K562 (cell line): ENCODE results near the gene PHOSPHO1. TPM values are rescaled to one million over a fixed set of nuclear protein-coding genes. Genes with fewer than 3 reads are reported as not detected.

Experiments
- ATAC-seq: fragments of 200-7000 bp; cut with Tn5 transposase; 3 replicates; pipeline ENCODE4 v1.9.1; 2020; ENCODE audit warnings: moderate library complexity
- BruUV-seq: library from RNA; stranded (reverse); fragments of 400-500 nt; replicated peaks from 2 replicates; lab custom pipeline; 2021; lab: Mats Ljungman, UMichigan
- CTCF ChIA-PET: fragments of 300-600 bp; formaldehyde crosslinking; extraction: SDS; loops from one replicate; lab custom pipeline; 2021; ENCODE audit warnings: low intra/inter-chr PET ratio; lab: Yijun Ruan, JAX
- POLR2A ChIA-PET: fragments of 300-600, 350-650 bp; sonication (Branson Sonifier 250); formaldehyde crosslinking; extraction: SDS; loops from one replicate; lab custom pipeline; 2021; ENCODE audit warnings: antibody characterized with exemption, inconsistent platforms; lab: Yijun Ruan, JAX
- DNase-seq, 4 experiments: peaks; one replicate each; pipeline versions ENCODE4 v3.0.0 to v3.0.0-alpha.2; 2011 to 2018; ENCODE audit warnings: low spot score in 3 of 4, mixed read lengths in 3 of 4; ENCODE audit errors: extremely low read depth in 1 of 4
- FAIRE-seq: peaks from 2 replicates; lab custom pipeline; 2011; peaks lifted over from hg19 to GRCh38; lab: Jason Lieb, UNC
- H2AFZ ChIP-seq: 2 replicates; pipeline ENCODE4 v1.6.0; 2011; ENCODE audit warnings: low read depth, low read length, control low read depth, inconsistent platforms
- H3K27ac ChIP-seq: fragments of 200-600 bp; 3 replicates; pipeline ENCODE4 v1.8.0; 2011; ENCODE audit warnings: low read depth, mild to moderate bottlenecking, control low read depth, inconsistent platforms, low read length, moderate library complexity, mixed read lengths; ENCODE audit errors: extremely low read depth
- H3K27me3 ChIP-seq, 2 experiments: fragments of 300-600 bp in 1 of 2; 2 replicates in 1 of 2; 3 replicates in 1 of 2; pipeline versions ENCODE4 v1.6.0 to v1.8.0; 2011; ENCODE audit warnings: inconsistent platforms in 2 of 2, low read length in 2 of 2, mild to moderate bottlenecking in 1 of 2, mixed read lengths in 1 of 2, moderate library complexity in 1 of 2; ENCODE audit not compliant: control insufficient read depth in 2 of 2, insufficient read depth in 2 of 2
- H3K36me3 ChIP-seq: fragments of 300-600 bp; 3 replicates; pipeline ENCODE4 v1.8.0; 2011; ENCODE audit warnings: mild to moderate bottlenecking, low read length, inconsistent platforms; ENCODE audit not compliant: control insufficient read depth, insufficient read depth
- H3K4me1 ChIP-seq, 2 experiments: fragments of 200-600 bp in 1 of 2; replicated peaks in 1 of 2; 2 replicates in 1 of 2; 3 replicates in 1 of 2; pipeline versions ENCODE4 v1.5.1 to v1.8.0; 2011; ENCODE audit warnings: inconsistent platforms in 2 of 2, low read length in 2 of 2, mild to moderate bottlenecking in 1 of 2, mixed read lengths in 1 of 2, moderate library complexity in 1 of 2; ENCODE audit not compliant: control insufficient read depth in 2 of 2, insufficient read depth in 2 of 2
- H3K4me2 ChIP-seq: 2 replicates; pipeline ENCODE4 v1.6.1; 2011; ENCODE audit warnings: low read length, control low read depth, inconsistent platforms, mixed read lengths; ENCODE audit not compliant: insufficient read depth
- H3K4me3 ChIP-seq: fragments of 200-600 bp; sonication (generic), shearing (Covaris generic); 2 replicates; pipeline ENCODE4 v1.5.1; 2016; ENCODE audit warnings: control low read depth, inconsistent platforms
- H3K79me2 ChIP-seq: fragments of 200-600 bp; 3 replicates; pipeline ENCODE4 v1.8.0; 2011; ENCODE audit warnings: low read length, inconsistent platforms; ENCODE audit not compliant: control insufficient read depth, insufficient read depth
- H3K9ac ChIP-seq, 2 experiments: 2 replicates each; pipeline versions ENCODE4 v1.6.0 to v1.6.1; 2011; ENCODE audit warnings: low read depth in 2 of 2, low read length in 2 of 2, control low read depth in 1 of 2, inconsistent platforms in 1 of 2, mild to moderate bottlenecking in 1 of 2, mixed read lengths in 1 of 2; ENCODE audit not compliant: insufficient read depth in 1 of 2
- H3K9me1 ChIP-seq: one replicate; pipeline ENCODE4 v1.6.0; 2011; ENCODE audit warnings: inconsistent platforms, mild to moderate bottlenecking, low read length, moderate library complexity; ENCODE audit not compliant: control insufficient read depth, insufficient read depth
- H3K9me3 ChIP-seq: replicated peaks from 2 replicates; pipeline ENCODE4 v1.5.1; 2011; ENCODE audit warnings: low read depth, low read length, inconsistent platforms; ENCODE audit not compliant: control insufficient read depth, insufficient read depth
- H4K20me1 ChIP-seq: replicated peaks from 2 replicates; pipeline ENCODE4 v1.6.1; 2011; ENCODE audit warnings: low read length, inconsistent platforms, mixed read lengths; ENCODE audit not compliant: control insufficient read depth, insufficient read depth
- CAMTA2 ChIP-seq: fragments of 250-450 bp; sonication (Bioruptor Pico); conservative IDR thresholded peaks from 2 replicates; pipeline ENCODE4 v1.5.1; 2022
- EP400 ChIP-seq: fragments of 450-650 bp; IDR thresholded peaks from 2 replicates; pipeline ENCODE4 v1.6.1; 2017; ENCODE audit warnings: antibody characterized with exemption, mild to moderate bottlenecking, moderate library complexity
- HNRNPUL1 ChIP-seq: fragments of 200-400 bp; formaldehyde crosslinking; IDR thresholded peaks from 2 replicates; pipeline ENCODE4 v1.6.1; 2017; ENCODE audit warnings: low read length
- NCOA1 ChIP-seq: fragments of 450-650 bp; IDR thresholded peaks from 2 replicates; pipeline ENCODE4 v1.6.1; 2016; ENCODE audit warnings: low read depth
- OTX1 ChIP-seq: fragments of 450-650 bp; formaldehyde crosslinking; IDR thresholded peaks from 2 replicates; pipeline ENCODE4 v1.4.0; 2022; ENCODE audit warnings: mild to moderate bottlenecking
- SLC30A9 ChIP-seq: fragments of 250-450 bp; sonication (Bioruptor Pico); IDR thresholded peaks from 2 replicates; pipeline ENCODE4 v1.8.0; 2022; ENCODE audit warnings: mild to moderate bottlenecking, moderate library complexity
- TAF9B ChIP-seq: fragments of 450-650 bp; IDR thresholded peaks from 2 replicates; pipeline ENCODE4 v1.6.1; 2018; ENCODE audit warnings: mild to moderate bottlenecking; ENCODE audit not compliant: partially characterized antibody
- ZBTB8A ChIP-seq: fragments of 450-650 bp; IDR thresholded peaks from 2 replicates; pipeline ENCODE4 v1.6.1; 2018; ENCODE audit warnings: mild to moderate bottlenecking, moderate library complexity; ENCODE audit not compliant: partially characterized antibody
- ZNF444 ChIP-seq: fragments of 250-450 bp; sonication (Bioruptor Pico); IDR thresholded peaks from 2 replicates; pipeline ENCODE4 v1.4.0; 2020; ENCODE audit warnings: mild to moderate bottlenecking, moderate library complexity
- ZNF75A ChIP-seq: fragments of 450-650 bp; formaldehyde crosslinking; IDR thresholded peaks from 2 replicates; pipeline ENCODE4 v1.4.0; 2020; ENCODE audit warnings: mild to moderate bottlenecking
- ZNF77 ChIP-seq: fragments of 250-450 bp; sonication (Bioruptor Pico); IDR thresholded peaks from 2 replicates; pipeline ENCODE4 v1.5.0; 2020
- ZNF830 ChIP-seq: fragments of 250-450 bp; sonication (Bioruptor Pico); IDR thresholded peaks from 2 replicates; pipeline ENCODE4 v1.5.0; 2021; ENCODE audit warnings: mild to moderate bottlenecking
- WGBS: fragments of 100-300 bp; shearing (Covaris generic); methylation state at CpG from one replicate; pipeline ENCODE4 v1.1.6; 2016; ENCODE audit warnings: low coverage, mixed read lengths; ENCODE audit not compliant: insufficient coverage; ENCODE audit errors: missing lambda C conversion rate; 5-methylcytosine and 5-hydroxymethylcytosine counted together
- in situ Hi-C: fragments of 300-500 bp; cut with MboI; formaldehyde crosslinking; loops from 4 replicates; pipeline ENCODE4 v1.15.0; 2018; ENCODE audit warnings: inconsistent platforms, mixed read lengths
- intact Hi-C: fragments of 100-400 bp; cut with micrococcal nuclease; formaldehyde crosslinking; loops from 2 replicates; pipeline ENCODE4 v1.14.2; 2022
- polyA plus RNA-seq, 8 experiments: library from polyadenylated mRNA; depleted of rRNA in 4 of 8; stranded (reverse) in 5 of 8; unstranded in 3 of 8; fragments of >200 nt; fragmentation: Nextera tagmentation in 2 of 8; fragmentation: Illumina TruSeq in 1 of 8; extraction: Ambion mirVana in 2 of 8; extraction: Trizol in 1 of 8; gene quantifications; 2 replicates each; pipeline versions ENCODE4 v1.2.1 to v1.2.3, GENCODE V29; 2011 to 2014; ENCODE audit warnings: inconsistent platforms in 1 of 8, missing spikeins in 1 of 8
- total RNA-seq, 7 experiments: library from RNA; depleted of rRNA in 6 of 7; stranded (reverse); fragments of >200 nt in 6 of 7; fragmentation: Illumina TruSeq in 2 of 7; extraction: Trizol in 2 of 7; gene quantifications; 2 replicates each; pipeline versions ENCODE4 v1.2.1 to v1.2.3, GENCODE V29; 2011 to 2021; ENCODE audit warnings: low replicate concordance in 1 of 7
- TF ChIP-seq, protein P1 (sequence below): fragments of 450-650 bp; formaldehyde crosslinking; IDR thresholded peaks from 2 replicates; pipeline ENCODE4 v1.4.0; 2020; ENCODE audit warnings: mild to moderate bottlenecking, mixed read lengths
- TF ChIP-seq, protein P2 (sequence below), 2 experiments: fragments of 450-650 bp in 1 of 2; sonication (generic) in 1 of 2; formaldehyde crosslinking in 1 of 2; IDR thresholded peaks; 2 replicates each; pipeline versions ENCODE4 v1.7.1 to v1.9.0; 2016 to 2022; ENCODE audit warnings: inconsistent platforms in 1 of 2, mild to moderate bottlenecking in 1 of 2, missing genetic modification reagents in 1 of 2

Gene PHOSPHO1
- total and polyA plus RNA-seq, 9 of the 15 experiments (the other 6 are each of a cell fraction or from before 2014, with no cell fraction given), result 0.06 to 0.07 TPM; not detected in 7

DNA sequence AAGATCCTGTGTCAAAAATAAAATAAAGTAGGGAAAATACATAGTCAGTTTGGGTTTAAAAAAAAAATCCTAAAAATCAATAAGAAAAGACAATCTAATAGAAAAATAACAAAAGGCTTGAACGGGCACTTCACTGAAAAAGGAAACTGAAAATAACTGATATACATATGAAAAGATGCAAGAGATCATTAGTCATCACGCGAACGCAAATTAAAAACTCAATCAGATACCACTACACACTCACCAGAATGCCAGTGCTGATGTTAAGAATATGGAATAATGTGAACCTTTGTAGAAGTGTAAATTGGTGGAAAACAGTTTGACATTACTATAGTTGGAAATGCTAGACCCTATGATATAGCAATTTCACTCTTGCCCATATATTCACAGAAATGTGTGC, 34.8 kb downstream of the PHOSPHO1 start:
- Histone ChIP-seq H3K27ac (no peak overlapping the region), H3K9me3 (no peaks in the 10 kb centered on the region), H3K27me3 (peaks cover 2 to 4% of the 10 kb centered on the region in 2 experiments; a peak in 1 of 5 replicates), H3K4me2 (no peak overlapping the region), H3K9me1 (no peaks in the 10 kb centered on the region), H3K36me3 (no peaks in the 10 kb centered on the region), H3K4me1 (peaks cover 7 to 9% of the 10 kb centered on the region in 2 experiments; a peak in 3 of 5 replicates), H2AFZ (no peak overlapping the region), H3K79me2 (no peaks in the 10 kb centered on the region), H4K20me1 (no peaks in the 10 kb centered on the region), H3K9ac (no peak overlapping the region), H3K4me3 (no peak overlapping the region)
- TF ChIP-seq NCOA1 (no peak), HNRNPUL1 (no peak), ZNF77 (CRISPR knock-in tag) (no peak), ZNF830 (CRISPR knock-in tag) (no peak), SLC30A9 (no peak), TAF9B (no peak), CAMTA2 (CRISPR knock-in tag) (no peak), ZBTB8A (no peak), ZNF444 (CRISPR knock-in tag) (no peak), OTX1 (CRISPR knock-in tag) (no peak), EP400 (no peak), ZNF75A (no peak)
- TF ChIP-seq, protein P1, sequence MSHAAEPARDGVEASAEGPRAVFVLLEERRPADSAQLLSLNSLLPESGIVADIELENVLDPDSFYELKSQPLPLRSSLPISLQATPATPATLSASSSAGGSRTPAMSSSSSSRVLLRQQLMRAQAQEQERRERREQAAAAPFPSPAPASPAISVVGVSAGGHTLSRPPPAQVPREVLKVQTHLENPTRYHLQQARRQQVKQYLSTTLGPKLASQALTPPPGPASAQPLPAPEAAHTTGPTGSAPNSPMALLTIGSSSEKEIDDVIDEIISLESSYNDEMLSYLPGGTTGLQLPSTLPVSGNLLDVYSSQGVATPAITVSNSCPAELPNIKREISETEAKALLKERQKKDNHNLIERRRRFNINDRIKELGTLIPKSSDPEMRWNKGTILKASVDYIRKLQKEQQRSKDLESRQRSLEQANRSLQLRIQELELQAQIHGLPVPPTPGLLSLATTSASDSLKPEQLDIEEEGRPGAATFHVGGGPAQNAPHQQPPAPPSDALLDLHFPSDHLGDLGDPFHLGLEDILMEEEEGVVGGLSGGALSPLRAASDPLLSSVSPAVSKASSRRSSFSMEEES (CRISPR knock-in tag), result no peak
- TF ChIP-seq, protein P2, sequence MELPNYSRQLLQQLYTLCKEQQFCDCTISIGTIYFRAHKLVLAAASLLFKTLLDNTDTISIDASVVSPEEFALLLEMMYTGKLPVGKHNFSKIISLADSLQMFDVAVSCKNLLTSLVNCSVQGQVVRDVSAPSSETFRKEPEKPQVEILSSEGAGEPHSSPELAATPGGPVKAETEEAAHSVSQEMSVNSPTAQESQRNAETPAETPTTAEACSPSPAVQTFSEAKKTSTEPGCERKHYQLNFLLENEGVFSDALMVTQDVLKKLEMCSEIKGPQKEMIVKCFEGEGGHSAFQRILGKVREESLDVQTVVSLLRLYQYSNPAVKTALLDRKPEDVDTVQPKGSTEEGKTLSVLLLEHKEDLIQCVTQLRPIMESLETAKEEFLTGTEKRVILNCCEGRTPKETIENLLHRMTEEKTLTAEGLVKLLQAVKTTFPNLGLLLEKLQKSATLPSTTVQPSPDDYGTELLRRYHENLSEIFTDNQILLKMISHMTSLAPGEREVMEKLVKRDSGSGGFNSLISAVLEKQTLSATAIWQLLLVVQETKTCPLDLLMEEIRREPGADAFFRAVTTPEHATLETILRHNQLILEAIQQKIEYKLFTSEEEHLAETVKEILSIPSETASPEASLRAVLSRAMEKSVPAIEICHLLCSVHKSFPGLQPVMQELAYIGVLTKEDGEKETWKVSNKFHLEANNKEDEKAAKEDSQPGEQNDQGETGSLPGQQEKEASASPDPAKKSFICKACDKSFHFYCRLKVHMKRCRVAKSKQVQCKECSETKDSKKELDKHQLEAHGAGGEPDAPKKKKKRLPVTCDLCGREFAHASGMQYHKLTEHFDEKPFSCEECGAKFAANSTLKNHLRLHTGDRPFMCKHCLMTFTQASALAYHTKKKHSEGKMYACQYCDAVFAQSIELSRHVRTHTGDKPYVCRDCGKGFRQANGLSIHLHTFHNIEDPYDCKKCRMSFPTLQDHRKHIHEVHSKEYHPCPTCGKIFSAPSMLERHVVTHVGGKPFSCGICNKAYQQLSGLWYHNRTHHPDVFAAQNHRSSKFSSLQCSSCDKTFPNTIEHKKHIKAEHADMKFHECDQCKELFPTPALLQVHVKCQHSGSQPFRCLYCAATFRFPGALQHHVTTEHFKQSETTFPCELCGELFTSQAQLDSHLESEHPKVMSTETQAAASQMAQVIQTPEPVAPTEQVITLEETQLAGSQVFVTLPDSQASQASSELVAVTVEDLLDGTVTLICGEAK (IDR thresholded peaks at IDR 0.05), result no peak
- TF ChIP-seq, protein P2 (CRISPR knock-in tag; IDR thresholded peaks at IDR 0.05), result no peak
- DNase-seq, result no peak
- WGBS, result 44% methylated on average over 4 of the region's 4 CpGs
- ATAC-seq, result no peak
- in situ Hi-C loops, result no loop called here
- no TSS peak for BruUV-seq
- intact Hi-C loops, result no loop called here
- no peak for FAIRE-seq
- CTCF ChIA-PET, result no interaction called here
- POLR2A ChIA-PET, result no interaction called here
